Sigmoid colon (tissue), 7 donors: Measurements from ENCODE around the gene GCNT1. TPM values are rescaled to one million over a fixed set of nuclear protein-coding genes. Genes with fewer than 3 reads are reported as not detected.

Source experiments
- DNase-seq: peaks from one replicate; pipeline ENCODE4 v3.0.0-alpha.2; 2019
- H3K27ac ChIP-seq, 4 donors: fragments of 200-600 bp; sonication (generic); one replicate each; pipeline ENCODE4 v1.5.1; 2016 to 2019; ENCODE audit warnings: mild to moderate bottlenecking in 1 of 4
- H3K27me3 ChIP-seq, 3 donors: fragments of 200-600 bp; sonication (generic); one replicate each; pipeline ENCODE4 v1.5.1; 2019; ENCODE audit warnings: mild to moderate bottlenecking in 1 of 3
- H3K36me3 ChIP-seq, 4 donors: fragments of 200-600 bp; sonication (generic); one replicate each; pipeline ENCODE4 v1.5.1; 2016 to 2019
- H3K4me1 ChIP-seq, 4 donors: fragments of 200-600 bp; sonication (generic); one replicate each; pipeline ENCODE4 v1.5.1; 2017 to 2019
- H3K4me3 ChIP-seq, 4 donors: fragments of 200-600 bp; sonication (generic); one replicate each; pipeline ENCODE4 v1.5.1; 2017 to 2019; ENCODE audit warnings: mild to moderate bottlenecking in 2 of 4, moderate library complexity in 1 of 4
- H3K9me3 ChIP-seq, 4 donors: fragments of 200-600 bp in 3 of 4; sonication (generic) in 3 of 4; one replicate each; pipeline versions ENCODE4 v1.5.1 to v1.6.1; 2013 to 2019
- CTCF ChIP-seq, 4 experiments: fragments of 450-650 bp in 3 of 4; fragments of 200-600 bp in 1 of 4; IDR thresholded peaks; one replicate each; pipeline ENCODE4 v1.5.1; 2016 to 2019; ENCODE audit warnings: antibody characterized with exemption in 4 of 4, mild to moderate bottlenecking in 3 of 4, moderate library complexity in 2 of 4
- EP300 ChIP-seq, 4 donors: sonication (generic); formaldehyde crosslinking; IDR thresholded peaks; one replicate each; pipeline ENCODE4 v1.6.1; 2017; ENCODE audit warnings: antibody characterized with exemption in 4 of 4
- POLR2A ChIP-seq, 2 donors: fragments of 450-650 bp; IDR thresholded peaks; one replicate each; pipeline ENCODE4 v1.6.1; 2016; ENCODE audit warnings: antibody characterized with exemption in 2 of 2, mild to moderate bottlenecking in 2 of 2, moderate library complexity in 2 of 2
- POLR2AphosphoS5 ChIP-seq, 4 donors: sonication (generic); formaldehyde crosslinking; IDR thresholded peaks; one replicate each; pipeline ENCODE4 v1.6.1; 2017; ENCODE audit warnings: antibody characterized with exemption in 4 of 4
- WGBS, 2 donors: extraction: QIAGEN DNeasy Blood & Tissue Kit; methylation state at CpG; one replicate each; pipeline ENCODE4 v1.1.7; 2013; 5-methylcytosine and 5-hydroxymethylcytosine counted together
- intact Hi-C: fragments of 100-400 bp; cut with DNase I; formaldehyde crosslinking; loops from one replicate; pipeline ENCODE4 v1.15.1; 2023
- polyA plus RNA-seq, 3 donors: library from polyadenylated mRNA; stranded (reverse); fragments of 200-250 nt; gene quantifications; one replicate each; pipeline ENCODE4 v1.2.3, GENCODE V29; 2013
- total RNA-seq, 4 donors: library from RNA; depleted of rRNA; stranded (reverse); fragments of >200 nt; gene quantifications; one replicate each; pipeline ENCODE4 v1.1.0, GENCODE V29; 2016
- donor health status: healthy with polysubstance abuse.
- donor health status: Bipolar disorder and iron deficiency.
- donor health status: healthy.

GCNT1 gene
- total and polyA plus RNA-seq, 7 donors = 2.1 to 10.0 (median 5.8) TPM

GRCh38 chr9:76441551-76442322 lies 17.2 kb upstream of the GCNT1 start:
- no peak for DNase-seq
- TF ChIP-seq POLR2A (IDR thresholded peaks at IDR 0.05) = no peak
- no peak for TF ChIP-seq EP300 (IDR thresholded peaks at IDR 0.05)
- TF ChIP-seq POLR2AphosphoS5 (IDR thresholded peaks at IDR 0.05) = no peak
- TF ChIP-seq CTCF (IDR thresholded peaks at IDR 0.05) = no peak
- WGBS, 2 donors = 89% methylated on average over 10 of the region's 10 CpGs
- Histone ChIP-seq H3K36me3 (no peaks in the 10 kb centered on the region), H3K4me1 (no peaks in the 10 kb centered on the region), H3K9me3 (no peaks in the 10 kb centered on the region), H3K27me3 (no peaks in the 10 kb centered on the region), H3K27ac (no peak overlapping the region), H3K4me3 (no peak overlapping the region)
- intact Hi-C loops = no loop called here

GRCh38 chr9:76443887-76444286 lies 15.1 kb upstream of the GCNT1 start:
- H3K36me3 ChIP-seq = no peaks in the 10 kb centered on the region
- intact Hi-C loops = no loop called here
- 88 to 91% methylated on average over 3 of the region's 3 CpGs for WGBS, 2 donors
- TF ChIP-seq POLR2A (IDR thresholded peaks at IDR 0.05) (no peak), CTCF (IDR thresholded peaks at IDR 0.05) (no peak), POLR2AphosphoS5 (IDR thresholded peaks at IDR 0.05) (no peak), EP300 (IDR thresholded peaks at IDR 0.05) (no peak)
- H3K9me3 ChIP-seq = no peaks in the 10 kb centered on the region
- DNase-seq = no peak
- H3K4me1 ChIP-seq = peaks cover 0 to 7% (median 5%) of the 10 kb centered on the region in 4 donors
- H3K27ac ChIP-seq = no peak overlapping the region
- no peak overlapping the region for H3K4me3 ChIP-seq
- H3K27me3 ChIP-seq = no peaks in the 10 kb centered on the region

DNA sequence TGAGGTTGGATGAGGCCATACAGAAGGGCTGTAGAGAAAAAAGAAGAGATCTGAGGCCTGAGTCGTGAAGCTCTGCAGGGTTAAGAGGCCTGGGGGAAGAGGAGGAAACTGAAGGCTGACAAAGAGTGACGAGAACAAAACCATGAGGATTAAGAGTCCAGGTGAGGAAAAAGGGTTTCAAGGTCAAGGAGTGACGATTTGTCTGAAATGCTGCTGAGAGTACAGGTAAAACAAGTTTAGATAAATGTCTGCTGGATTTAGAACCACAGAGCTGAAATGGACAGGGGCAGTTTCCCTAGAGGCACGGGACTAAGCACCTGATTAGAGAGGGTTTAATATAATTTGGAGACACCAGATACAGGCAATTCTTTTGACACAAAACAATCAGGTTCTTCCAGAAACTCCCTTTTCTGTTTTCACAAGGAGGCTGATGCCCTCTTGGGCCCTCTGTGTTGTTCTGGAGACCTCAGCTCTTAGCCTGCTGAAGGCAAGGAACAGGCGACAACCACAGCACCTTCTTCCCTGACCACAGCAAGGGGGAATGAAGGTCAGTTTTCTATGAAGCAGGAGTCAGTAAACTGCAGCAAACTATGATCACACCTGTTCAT lies 14.6 kb upstream of the GCNT1 start:
- Histone ChIP-seq H3K27ac (no peak overlapping the region), H3K4me1 (peaks cover 0 to 7% (median 5%) of the 10 kb centered on the region in 4 donors), H3K36me3 (no peaks in the 10 kb centered on the region), H3K9me3 (no peaks in the 10 kb centered on the region), H3K27me3 (no peaks in the 10 kb centered on the region), H3K4me3 (no peak overlapping the region)
- no peak for TF ChIP-seq EP300 (IDR thresholded peaks at IDR 0.05)
- TF ChIP-seq POLR2A (IDR thresholded peaks at IDR 0.05) = no peak
- no peak for TF ChIP-seq CTCF (IDR thresholded peaks at IDR 0.05)
- TF ChIP-seq POLR2AphosphoS5 (IDR thresholded peaks at IDR 0.05) = no peak
- DNase-seq = no peak
- 74 to 80% methylated on average over 5 of the region's 5 CpGs for WGBS, 2 donors
- intact Hi-C loops = no loop called here

DNA sequence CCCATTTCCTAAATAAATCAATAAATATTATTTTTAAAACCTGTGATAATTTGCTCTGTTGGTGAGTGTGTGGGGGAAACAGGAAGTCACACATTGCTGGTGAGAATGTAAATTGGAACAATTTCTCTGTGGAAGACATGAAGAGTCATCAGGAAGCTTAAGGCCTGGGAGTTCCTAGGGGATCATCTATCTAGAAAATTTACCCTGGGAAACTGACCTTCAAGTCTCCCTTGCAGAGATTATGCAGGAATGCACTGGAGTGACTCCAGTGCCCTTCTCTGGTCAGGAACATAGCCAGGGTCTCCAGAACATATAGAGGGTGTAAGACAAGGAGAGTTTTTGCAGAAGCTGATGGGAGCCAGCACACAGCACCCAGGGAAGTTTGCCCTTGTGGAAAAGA lies 13.0 kb upstream of the GCNT1 start:
- Histone ChIP-seq H3K27ac (no peak overlapping the region), H3K9me3 (no peaks in the 10 kb centered on the region), H3K27me3 (no peaks in the 10 kb centered on the region), H3K4me3 (no peak overlapping the region), H3K4me1 (peaks cover 0 to 7% (median 5%) of the 10 kb centered on the region in 4 donors), H3K36me3 (no peaks in the 10 kb centered on the region)
- TF ChIP-seq POLR2AphosphoS5 (IDR thresholded peaks at IDR 0.05) (no peak), POLR2A (IDR thresholded peaks at IDR 0.05) (no peak), EP300 (IDR thresholded peaks at IDR 0.05) (no peak)
- DNase-seq = no peak
- intact Hi-C loops = loop anchor here (2.0 to 5.0 kb wide), 4 partner anchors 211 to 706 kb away; no protein-coding TSS in a partner anchor

GRCh38 chr9:76448501-76448900 lies 10.5 kb upstream of the GCNT1 start:
- DNase-seq = no peak
- no peak overlapping the region for H3K27ac ChIP-seq
- intact Hi-C loops = loop anchor here (5.0 kb wide), 3 partner anchors 209 to 704 kb away; no protein-coding TSS in a partner anchor
- H3K4me1 ChIP-seq = peaks cover 0 to 7% (median 5%) of the 10 kb centered on the region in 4 donors
- no peak overlapping the region for H3K4me3 ChIP-seq
- H3K9me3 ChIP-seq = no peaks in the 10 kb centered on the region
- no peaks in the 10 kb centered on the region for H3K36me3 ChIP-seq
- TF ChIP-seq POLR2AphosphoS5 (IDR thresholded peaks at IDR 0.05) (no peak), POLR2A (IDR thresholded peaks at IDR 0.05) (no peak), EP300 (IDR thresholded peaks at IDR 0.05) (no peak), CTCF (IDR thresholded peaks at IDR 0.05) (no peak)
- 87 to 89% methylated on average over 2 of the region's 2 CpGs for WGBS, 2 donors
- H3K27me3 ChIP-seq = no peaks in the 10 kb centered on the region
